Sigmoid colon (tissue), 7 donors: ENCODE measurements around the gene NFIA. TPM values are rescaled to one million over a fixed set of nuclear protein-coding genes. Genes with fewer than 3 reads are reported as not detected.

Experiments used
- DNase-seq: peaks from one replicate; pipeline ENCODE4 v3.0.0-alpha.2; 2019
- H3K27ac ChIP-seq, 4 donors: fragments of 200-600 bp; sonication (generic); one replicate each; pipeline ENCODE4 v1.5.1; 2016 to 2019; ENCODE audit warnings: mild to moderate bottlenecking in 1 of 4
- H3K27me3 ChIP-seq, 3 donors: fragments of 200-600 bp; sonication (generic); one replicate each; pipeline ENCODE4 v1.5.1; 2019; ENCODE audit warnings: mild to moderate bottlenecking in 1 of 3
- H3K36me3 ChIP-seq, 4 donors: fragments of 200-600 bp; sonication (generic); one replicate each; pipeline ENCODE4 v1.5.1; 2016 to 2019
- H3K4me1 ChIP-seq, 4 donors: fragments of 200-600 bp; sonication (generic); one replicate each; pipeline ENCODE4 v1.5.1; 2017 to 2019
- H3K4me3 ChIP-seq, 4 donors: fragments of 200-600 bp; sonication (generic); one replicate each; pipeline ENCODE4 v1.5.1; 2017 to 2019; ENCODE audit warnings: mild to moderate bottlenecking in 2 of 4, moderate library complexity in 1 of 4
- H3K9me3 ChIP-seq, 4 donors: fragments of 200-600 bp in 3 of 4; sonication (generic) in 3 of 4; one replicate each; pipeline versions ENCODE4 v1.5.1 to v1.6.1; 2013 to 2019
- CTCF ChIP-seq, 4 experiments: fragments of 450-650 bp in 3 of 4; fragments of 200-600 bp in 1 of 4; IDR thresholded peaks; one replicate each; pipeline ENCODE4 v1.5.1; 2016 to 2019; ENCODE audit warnings: antibody characterized with exemption in 4 of 4, mild to moderate bottlenecking in 3 of 4, moderate library complexity in 2 of 4
- EP300 ChIP-seq, 4 donors: sonication (generic); formaldehyde crosslinking; IDR thresholded peaks; one replicate each; pipeline ENCODE4 v1.6.1; 2017; ENCODE audit warnings: antibody characterized with exemption in 4 of 4
- POLR2A ChIP-seq, 2 donors: fragments of 450-650 bp; IDR thresholded peaks; one replicate each; pipeline ENCODE4 v1.6.1; 2016; ENCODE audit warnings: antibody characterized with exemption in 2 of 2, mild to moderate bottlenecking in 2 of 2, moderate library complexity in 2 of 2
- POLR2AphosphoS5 ChIP-seq, 4 donors: sonication (generic); formaldehyde crosslinking; IDR thresholded peaks; one replicate each; pipeline ENCODE4 v1.6.1; 2017; ENCODE audit warnings: antibody characterized with exemption in 4 of 4
- WGBS, 2 donors: extraction: QIAGEN DNeasy Blood & Tissue Kit; methylation state at CpG; one replicate each; pipeline ENCODE4 v1.1.7; 2013; 5-methylcytosine and 5-hydroxymethylcytosine counted together
- intact Hi-C: fragments of 100-400 bp; cut with DNase I; formaldehyde crosslinking; loops from one replicate; pipeline ENCODE4 v1.15.1; 2023
- polyA plus RNA-seq, 3 donors: library from polyadenylated mRNA; stranded (reverse); fragments of 200-250 nt; gene quantifications; one replicate each; pipeline ENCODE4 v1.2.3, GENCODE V29; 2013
- total RNA-seq, 4 donors: library from RNA; depleted of rRNA; stranded (reverse); fragments of >200 nt; gene quantifications; one replicate each; pipeline ENCODE4 v1.1.0, GENCODE V29; 2016
- donor health status: healthy with polysubstance abuse.
- donor health status: Bipolar disorder and iron deficiency.
- donor health status: healthy.

NFIA gene
- total and polyA plus RNA-seq, 7 donors: 2.3 to 154 (median 79.7) TPM

GRCh38 chr1:61368366-61368765 is 286.0 kb downstream of the NFIA start:
- no peak for TF ChIP-seq POLR2AphosphoS5 (IDR thresholded peaks at IDR 0.05)
- no peak for TF ChIP-seq CTCF (IDR thresholded peaks at IDR 0.05)
- no peak for TF ChIP-seq EP300 (IDR thresholded peaks at IDR 0.05)
- TF ChIP-seq POLR2A (IDR thresholded peaks at IDR 0.05): no peak
- Histone ChIP-seq H3K27ac (no peak overlapping the region), H3K9me3 (no peaks in the 10 kb centered on the region), H3K36me3 (peaks cover 0 to 12% (median 0%) of the 10 kb centered on the region in 4 donors), H3K4me3 (no peak overlapping the region), H3K27me3 (no peaks in the 10 kb centered on the region), H3K4me1 (no peaks in the 10 kb centered on the region)
- DNase-seq: no peak
- WGBS, 2 donors: 31 to 81% methylated on average over 2 of the region's 2 CpGs
- intact Hi-C loops: no loop called here

- 92 to 97% methylated on average over 6 of the region's 6 CpGs for WGBS, 2 donors
- no peaks in the 10 kb centered on the region for H3K4me1 ChIP-seq
- intact Hi-C loops: no loop called here
- no peak overlapping the region for H3K4me3 ChIP-seq
- H3K36me3 ChIP-seq: peaks cover 0 to 12% (median 0%) of the 10 kb centered on the region in 4 donors
- no peak for DNase-seq
- H3K27ac ChIP-seq: no peak overlapping the region
- H3K9me3 ChIP-seq: no peaks in the 10 kb centered on the region
- TF ChIP-seq CTCF (IDR thresholded peaks at IDR 0.05) (no peak), POLR2AphosphoS5 (IDR thresholded peaks at IDR 0.05) (no peak), EP300 (IDR thresholded peaks at IDR 0.05) (no peak), POLR2A (IDR thresholded peaks at IDR 0.05) (no peak)
- H3K27me3 ChIP-seq: no peaks in the 10 kb centered on the region
Measured at GRCh38 chr1:61368876-61369275, 286.5 kb downstream of the NFIA start.

- peaks cover 0 to 12% (median 0%) of the 10 kb centered on the region in 4 donors for H3K36me3 ChIP-seq
- peaks cover 0 to 4% (median 0%) of the 10 kb centered on the region in 4 donors for H3K4me1 ChIP-seq
- no peak overlapping the region for H3K4me3 ChIP-seq
- TF ChIP-seq EP300 (IDR thresholded peaks at IDR 0.05): no peak
- H3K27me3 ChIP-seq: no peaks in the 10 kb centered on the region
- DNase-seq: no peak
- no peak overlapping the region for H3K27ac ChIP-seq
- H3K9me3 ChIP-seq: no peaks in the 10 kb centered on the region
- 93 to 96% methylated on average over 10 of the region's 10 CpGs for WGBS, 2 donors
- intact Hi-C loops: no loop called here
Measured at GRCh38 chr1:61370177-61370912, 288.0 kb downstream of the NFIA start.

- DNase-seq: no peak
- intact Hi-C loops: no loop called here
- no peaks in the 10 kb centered on the region for H3K27me3 ChIP-seq
- H3K4me1 ChIP-seq: peaks cover 0 to 8% (median 0%) of the 10 kb centered on the region in 4 donors
- no peaks in the 10 kb centered on the region for H3K9me3 ChIP-seq
- no peak overlapping the region for H3K4me3 ChIP-seq
- TF ChIP-seq POLR2A (IDR thresholded peaks at IDR 0.05) (no peak), CTCF (IDR thresholded peaks at IDR 0.05) (no peak), EP300 (IDR thresholded peaks at IDR 0.05) (no peak), POLR2AphosphoS5 (IDR thresholded peaks at IDR 0.05) (no peak)
- no peak overlapping the region for H3K27ac ChIP-seq
- peaks cover 0 to 12% (median 0%) of the 10 kb centered on the region in 4 donors for H3K36me3 ChIP-seq
- 94 to 98% methylated on average over 2 of the region's 2 CpGs for WGBS, 2 donors
Measured at GRCh38 chr1:61370913-61371279, 288.5 kb downstream of the NFIA start.

- Histone ChIP-seq H3K9me3 (no peaks in the 10 kb centered on the region), H3K36me3 (peaks cover 0 to 12% (median 0%) of the 10 kb centered on the region in 4 donors), H3K4me1 (peaks cover 0 to 21% (median 6%) of the 10 kb centered on the region in 4 donors), H3K4me3 (no peak overlapping the region), H3K27ac (no peak overlapping the region), H3K27me3 (no peaks in the 10 kb centered on the region)
- DNase-seq: no peak
- no peak for TF ChIP-seq CTCF (IDR thresholded peaks at IDR 0.05)
- no peak for TF ChIP-seq POLR2A (IDR thresholded peaks at IDR 0.05)
- no peak for TF ChIP-seq POLR2AphosphoS5 (IDR thresholded peaks at IDR 0.05)
- TF ChIP-seq EP300 (IDR thresholded peaks at IDR 0.05): no peak
- intact Hi-C loops: no loop called here
- 95 to 97% methylated on average over 5 of the region's 5 CpGs for WGBS, 2 donors
Measured at GRCh38 chr1:61372944-61373343, 290.6 kb downstream of the NFIA start.
